Putamen (tissue), 1 donor: ENCODE results near the gene SPCS2.
"Not testable (repeated sequence)": the region's sequence is repeated elsewhere in the genome, so short reads cannot be mapped to it uniquely, and the experiment has no call there.

Experiments used
- DNase-seq: peaks from one replicate; pipeline ENCODE4 v3.0.0-alpha.2; 2016; ENCODE audit warnings: low spot score

Gene SPCS2

DNA sequence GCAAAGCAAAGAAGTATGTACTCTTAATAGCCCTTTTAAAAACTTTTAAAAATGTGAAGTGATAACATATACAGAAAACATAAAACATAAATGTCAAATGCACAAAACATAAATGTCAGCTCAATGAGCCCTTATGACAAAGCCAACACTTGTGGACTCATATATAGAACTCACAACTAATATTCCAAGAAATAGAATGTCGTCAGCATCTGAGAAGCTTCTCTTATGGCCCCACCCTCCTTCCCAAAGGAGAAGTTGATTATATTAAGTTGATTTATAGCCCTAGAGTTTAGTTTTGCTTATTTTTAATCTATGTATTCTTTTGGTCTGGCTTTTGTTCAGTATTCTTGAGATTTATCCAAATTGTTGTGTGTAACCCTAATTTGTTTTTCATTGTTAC is 53.5 kb downstream of the SPCS2 start:
- DNase-seq = no peak

GRCh38 chr11:75004215-75004614 is 55.1 kb downstream of the SPCS2 start:
- no peak for DNase-seq

DNA sequence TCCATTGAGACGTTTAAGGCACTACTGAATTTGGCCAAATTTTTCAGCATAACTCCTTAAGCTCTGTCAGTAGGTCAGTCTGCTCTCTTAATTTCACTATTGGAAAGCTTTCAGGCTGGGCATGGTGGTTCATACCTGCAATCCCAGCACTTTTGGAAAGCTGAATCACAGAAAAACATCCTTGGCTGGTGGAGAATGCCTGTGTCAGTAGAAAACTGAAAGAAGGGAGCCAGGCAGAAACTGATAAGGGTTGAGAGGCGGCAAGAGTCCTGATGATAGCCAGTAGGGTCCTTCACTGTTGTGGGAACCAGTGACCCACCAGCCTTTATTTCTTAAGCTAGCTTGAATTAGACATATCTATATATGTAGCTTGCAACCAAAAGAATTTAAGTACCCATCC is 62.3 kb downstream of the SPCS2 start:
- no peak for DNase-seq

GRCh38 chr11:75011872-75012271 is 62.8 kb downstream of the SPCS2 start:
- DNase-seq = no peak

DNA sequence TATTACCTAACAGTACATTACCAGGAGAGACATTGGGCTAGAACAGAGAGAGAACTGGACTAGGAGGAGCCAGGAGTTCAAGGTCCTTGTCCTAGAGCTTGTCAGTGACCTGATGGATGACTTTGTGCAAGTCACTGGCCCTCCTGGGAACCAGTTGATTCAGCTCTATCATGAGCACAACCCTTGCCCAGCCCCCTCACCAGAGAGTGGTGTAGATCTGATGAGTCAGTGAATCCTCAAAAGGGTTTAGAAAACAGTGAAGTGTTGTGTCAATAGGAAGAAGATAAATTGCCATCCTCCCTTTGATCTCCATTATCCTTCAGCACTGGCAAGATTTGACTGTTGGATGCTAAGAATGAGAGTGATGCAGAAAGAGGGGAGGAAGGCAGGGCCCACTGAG is 64.0 kb downstream of the SPCS2 start:
- no peak for DNase-seq

DNA sequence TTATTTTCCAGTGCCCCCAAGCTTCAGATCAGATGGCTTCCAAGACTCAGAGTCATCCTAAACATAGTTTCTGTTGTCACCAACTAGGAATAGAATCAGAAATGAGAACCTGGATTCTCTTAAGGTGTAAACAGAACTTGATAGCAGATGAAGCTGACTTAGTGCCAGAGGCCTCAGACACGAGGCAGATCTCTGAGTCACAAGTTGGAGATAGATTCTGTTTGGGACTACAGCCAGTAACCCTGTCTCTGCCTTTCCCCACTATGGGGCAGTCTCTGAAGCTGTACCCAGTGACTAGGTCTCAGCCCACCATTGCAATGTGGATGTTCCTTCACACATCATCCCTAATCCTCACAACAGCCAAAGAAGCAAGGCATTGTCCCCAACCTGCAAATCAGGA is 65.1 kb downstream of the SPCS2 start:
- no peak for DNase-seq

GRCh38 chr11:75019200-75019599 is 70.1 kb downstream of the SPCS2 start:
- DNase-seq = not testable (repeated sequence)

GRCh38 chr11:75020328-75020727 is 71.3 kb downstream of the SPCS2 start:
- not testable (repeated sequence) for DNase-seq

GRCh38 chr11:75022296-75022695 is 73.2 kb downstream of the SPCS2 start:
- DNase-seq = no peak

- peak; percentile 84 for DNase-seq
Measured at GRCh38 chr11:75022759-75023396, 73.8 kb downstream of the SPCS2 start.

GRCh38 chr11:75023446-75024067 is 74.5 kb downstream of the SPCS2 start:
- DNase-seq = no peak

- peak; percentile 55 for DNase-seq
Measured at GRCh38 chr11:75024068-75024449, 75.0 kb downstream of the SPCS2 start.

DNA sequence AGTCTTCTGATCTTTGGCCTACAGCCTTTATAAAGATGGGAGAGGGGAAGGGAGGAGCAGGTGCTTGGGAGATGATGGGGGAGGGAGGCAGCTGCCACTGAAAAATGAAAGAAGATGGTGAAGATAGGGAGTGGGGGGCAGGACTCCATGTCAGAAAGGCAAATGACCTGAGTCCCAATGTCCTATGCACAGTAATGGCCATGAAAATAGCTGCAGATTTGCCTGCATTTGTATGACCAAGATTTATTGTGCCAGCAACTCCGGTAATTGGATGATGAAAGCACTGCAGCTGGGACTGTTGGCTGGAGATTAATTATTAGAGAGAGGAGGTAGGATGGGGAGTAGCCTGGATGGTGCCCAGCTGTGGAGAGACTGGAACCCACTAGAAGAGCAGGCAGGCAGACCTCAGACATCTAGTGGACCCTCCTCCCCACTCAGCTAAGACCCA is 75.7 kb downstream of the SPCS2 start:
- DNase-seq = no peak

DNA sequence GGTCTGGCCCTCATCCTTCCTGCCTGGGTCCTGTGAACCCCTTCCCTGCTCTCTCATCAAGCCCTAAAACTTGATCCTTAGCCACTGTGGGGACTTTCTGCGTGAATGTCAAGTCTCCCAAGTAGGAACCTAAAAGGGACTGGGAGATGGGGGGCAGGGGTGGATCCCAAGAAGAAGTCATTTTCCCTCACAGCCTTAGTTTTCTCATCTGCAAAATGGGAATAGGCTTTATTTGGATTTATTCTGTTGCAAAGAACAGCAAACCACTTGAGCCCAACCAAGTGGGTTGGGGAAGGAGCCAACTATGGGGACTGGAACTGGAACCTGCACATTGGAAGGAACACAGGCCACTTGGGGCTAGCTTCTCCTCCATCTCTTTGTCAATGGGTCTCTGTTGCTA is 76.5 kb downstream of the SPCS2 start:
- no peak for DNase-seq

DNA sequence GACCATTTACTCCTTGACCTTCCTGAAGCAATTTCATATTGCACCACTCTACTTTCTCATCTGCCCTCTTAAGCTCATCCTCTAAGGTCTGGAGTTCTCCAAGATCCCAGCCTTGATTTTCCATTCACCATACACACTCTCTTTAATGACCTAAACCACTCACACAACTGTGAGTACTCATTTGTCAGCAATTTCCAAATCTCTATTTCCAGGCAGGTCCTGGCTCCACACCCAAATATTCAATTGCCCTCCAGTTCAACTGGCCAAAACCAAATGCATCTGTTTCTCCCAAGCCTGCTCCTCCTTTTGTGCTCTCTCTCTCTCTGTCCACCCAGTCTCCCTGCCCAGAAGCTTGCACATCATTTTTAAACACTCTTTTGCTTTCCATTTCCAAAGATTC is 79.3 kb downstream of the SPCS2 start:
- DNase-seq = no peak
